ENCODE measurements around the gene SNAPC3.
"Not testable (repeated sequence)": the region's sequence is repeated elsewhere in the genome, so short reads cannot be mapped to it uniquely, and the experiment has no call there.

The SNAPC3 gene

DNA sequence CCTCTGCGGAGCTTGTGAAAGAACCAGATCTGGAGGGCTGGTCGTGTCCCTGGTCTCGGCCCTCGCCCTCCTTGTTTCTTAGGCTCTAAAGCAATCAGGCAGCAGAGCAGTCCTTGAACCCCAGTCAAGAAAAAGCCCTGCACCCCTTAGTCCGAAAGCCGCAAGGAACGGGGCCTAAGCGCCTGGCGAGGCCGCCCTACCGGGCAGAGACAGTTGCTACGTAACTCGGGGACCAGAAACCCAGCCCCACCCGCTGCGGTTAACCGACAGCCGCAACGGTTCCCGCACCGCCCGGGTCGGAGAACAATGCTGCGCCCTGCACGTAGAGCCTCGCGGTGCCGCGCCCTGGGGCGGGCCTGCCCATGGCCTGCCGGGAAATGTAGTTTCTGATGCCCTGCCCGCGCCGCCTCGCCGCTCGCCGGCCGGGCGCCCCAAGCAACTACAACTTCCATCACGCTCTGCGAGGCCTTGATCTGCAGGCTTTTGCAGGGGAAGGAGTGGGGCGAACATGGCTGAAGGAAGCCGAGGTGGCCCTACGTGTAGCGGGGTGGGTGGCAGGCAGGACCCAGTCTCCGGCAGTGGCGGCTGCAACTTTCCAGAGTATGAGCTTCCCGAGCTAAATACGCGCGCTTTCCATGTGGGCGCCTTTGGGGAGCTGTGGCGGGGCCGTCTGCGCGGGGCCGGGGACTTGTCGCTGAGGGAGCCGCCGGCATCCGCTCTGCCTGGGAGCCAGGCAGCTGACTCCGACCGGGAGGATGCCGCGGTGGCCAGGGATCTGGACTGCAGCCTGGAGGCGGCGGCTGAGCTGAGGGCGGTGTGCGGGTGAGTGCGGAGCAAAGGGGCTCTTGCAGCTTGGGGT is at the start of gene SNAPC3:
Gene SNAPC3 (plus strand): TSS at position 505 of the 859 bp plus-strand sequence. CDS start 4 bp downstream, at position 509.
- peak; percentile 85 to 88 (median 85) for DNase-seq (ENCODE audit: low read depth in 3 of 3)

DNA sequence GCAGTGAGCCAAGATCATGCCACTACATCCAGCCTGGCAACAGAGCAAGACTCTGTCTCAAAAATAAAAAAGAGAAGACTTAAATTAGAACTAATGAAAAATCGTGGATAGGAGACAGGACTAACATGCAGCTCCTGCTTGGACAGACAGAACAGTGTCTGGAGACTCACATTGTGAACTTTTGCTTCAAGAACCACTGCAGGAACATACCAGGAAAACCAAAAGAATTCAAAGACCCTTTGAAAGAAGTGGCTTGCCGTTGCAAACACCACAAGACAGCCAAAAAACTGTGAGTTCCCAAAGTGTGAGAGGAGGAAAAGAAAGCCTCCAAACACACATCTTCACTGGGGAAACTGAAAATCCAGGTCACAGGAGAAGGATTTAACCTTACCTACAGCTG is 48.8 kb upstream of the SNAPC3 start:
- DNase-seq (ENCODE audit: low read depth in 3 of 3) = no peak

DNA sequence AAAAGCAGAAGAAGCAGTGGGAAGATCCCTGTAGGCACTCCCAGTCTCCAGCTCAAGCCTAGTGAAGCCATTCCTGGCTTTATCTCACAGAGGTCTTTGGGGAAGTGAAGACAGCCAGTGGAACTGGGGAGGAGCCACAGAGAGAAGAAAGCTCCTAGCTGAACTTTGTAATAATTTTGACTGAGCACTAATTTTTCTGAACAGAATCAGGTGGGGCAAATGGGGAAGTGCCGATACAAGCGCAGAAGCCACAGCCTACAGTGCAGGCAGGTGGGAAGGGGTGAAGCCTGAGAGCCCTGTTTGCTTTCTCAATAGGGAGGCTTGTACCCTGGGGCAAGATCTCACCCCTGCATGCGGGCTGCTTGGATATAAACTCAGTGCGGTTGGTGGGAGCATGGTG is 48.4 kb upstream of the SNAPC3 start:
- DNase-seq (ENCODE audit: low read depth in 3 of 3) = no peak

DNA sequence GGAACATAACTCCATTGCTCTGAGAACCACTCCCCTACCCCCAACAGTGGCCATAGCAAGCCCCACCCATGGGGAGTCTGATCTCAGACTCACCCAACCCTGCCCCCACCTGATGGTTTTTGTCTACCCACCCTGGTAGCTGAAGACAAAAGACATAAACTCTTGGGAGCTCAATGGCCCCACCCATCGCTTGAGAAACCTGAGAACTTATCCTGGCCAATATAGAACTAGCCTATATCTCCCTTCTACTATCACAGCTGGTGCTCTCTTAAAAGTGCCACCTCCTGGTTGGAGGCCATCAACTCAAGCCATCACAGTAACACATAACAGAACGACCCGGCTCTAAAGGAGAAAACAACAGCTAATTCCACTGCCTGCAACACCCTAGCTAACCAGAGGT is 47.9 kb upstream of the SNAPC3 start:
- DNase-seq (ENCODE audit: low read depth in 3 of 3) = no peak

DNA sequence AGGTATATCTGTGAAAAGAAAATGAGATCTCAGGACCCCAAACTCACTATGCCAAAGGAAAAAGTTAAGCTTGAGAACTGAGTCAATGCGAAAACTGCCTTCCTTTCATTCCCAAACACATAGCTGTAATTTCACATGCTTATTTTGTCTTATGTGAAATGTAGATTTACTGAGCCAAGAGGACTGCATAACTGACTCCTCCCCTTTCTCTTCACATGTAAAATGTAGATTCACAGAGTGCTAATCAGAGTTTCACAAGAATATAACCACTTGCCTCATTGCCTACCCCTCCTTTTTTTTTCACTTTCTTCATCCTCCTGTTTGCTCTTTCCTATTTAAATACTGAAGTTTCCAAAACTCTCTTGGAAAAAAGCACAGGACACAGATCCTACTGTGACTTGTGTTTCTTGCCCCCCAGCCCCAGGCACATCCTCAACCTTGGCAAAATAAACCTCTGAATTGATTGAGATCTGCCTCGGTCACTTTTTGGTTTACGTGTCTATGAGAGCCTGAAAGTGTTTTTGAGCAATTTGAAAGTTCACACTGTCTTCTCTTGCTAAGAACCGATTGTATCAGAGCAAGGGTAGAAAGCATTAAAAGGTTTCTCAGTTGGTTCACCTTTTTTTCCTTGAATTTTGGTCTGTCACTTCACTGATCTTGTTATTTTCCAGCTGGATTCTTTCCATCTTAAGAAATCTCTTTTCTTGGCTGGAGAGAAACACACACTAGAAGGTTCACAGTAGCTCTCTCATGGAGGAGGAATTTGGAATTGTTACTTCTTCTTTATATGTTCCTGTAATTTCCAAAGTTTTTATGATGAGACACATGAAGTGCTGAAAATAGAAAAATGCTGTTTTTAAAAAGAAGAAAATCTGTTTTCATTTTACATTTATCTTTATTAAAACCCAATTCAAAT is 44.8 kb upstream of the SNAPC3 start:
- no peak for DNase-seq (ENCODE audit: low read depth in 3 of 3)

DNA sequence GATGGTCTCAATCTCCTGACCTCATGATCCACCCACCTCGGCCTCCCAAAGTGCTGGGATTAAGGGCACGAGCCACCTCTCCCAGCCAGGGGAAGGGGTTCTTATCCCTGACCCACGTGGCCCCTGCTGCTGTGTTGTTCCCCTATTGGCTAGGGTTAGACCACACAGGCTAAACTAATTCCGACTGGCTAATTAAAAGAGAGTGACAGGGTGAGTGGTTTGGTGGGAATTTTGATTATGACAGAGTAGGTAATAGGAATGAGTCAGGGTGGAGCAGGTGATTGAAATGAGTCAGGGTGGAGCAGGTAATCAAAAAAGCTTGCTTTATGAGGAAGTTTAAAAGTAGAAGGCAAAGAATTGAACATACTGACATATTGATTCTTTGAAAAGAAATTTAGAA is 43.4 kb upstream of the SNAPC3 start:
- not testable (repeated sequence) for DNase-seq (ENCODE audit: low read depth in 3 of 3)

DNA sequence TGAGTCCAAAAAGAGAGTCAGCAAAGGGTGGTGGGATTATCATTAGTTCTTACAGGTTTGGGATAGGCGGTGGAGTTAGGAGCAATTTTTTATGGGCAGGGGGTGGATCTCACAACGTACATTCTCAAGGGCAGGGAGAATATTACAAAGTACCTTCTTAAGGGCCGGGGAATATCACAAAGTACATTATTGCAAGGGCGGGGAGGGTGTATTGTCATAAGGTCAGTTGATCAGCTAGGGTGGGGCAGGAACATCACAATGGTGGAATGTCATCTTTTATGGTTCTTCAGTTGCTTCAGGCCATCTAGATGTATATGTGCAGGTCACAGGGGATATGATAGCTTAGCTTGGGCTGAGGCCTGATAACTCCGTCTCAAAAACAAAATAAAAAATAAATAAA is 42.8 kb upstream of the SNAPC3 start:
- not testable (repeated sequence) for DNase-seq (ENCODE audit: low read depth in 3 of 3)

DNA sequence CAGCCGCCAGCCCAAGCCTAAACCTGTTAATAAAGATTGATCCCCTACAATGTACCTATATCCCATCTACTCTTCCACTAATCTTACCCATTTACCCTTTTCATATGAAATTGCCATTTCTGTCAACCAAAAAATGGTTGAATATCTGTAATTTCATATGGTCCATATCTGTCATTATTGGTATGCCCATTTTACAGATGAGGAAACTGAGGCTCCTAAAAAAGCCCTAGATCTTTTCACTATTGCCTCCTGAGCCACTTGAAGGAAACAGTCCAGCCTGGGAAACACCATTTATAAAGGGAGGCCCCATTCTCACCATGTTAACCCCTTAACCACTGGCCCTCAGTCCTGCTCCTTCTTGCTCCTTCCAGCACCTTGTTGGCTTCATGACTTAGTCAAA is 41.2 kb upstream of the SNAPC3 start:
- no peak for DNase-seq (ENCODE audit: low read depth in 3 of 3)

DNA sequence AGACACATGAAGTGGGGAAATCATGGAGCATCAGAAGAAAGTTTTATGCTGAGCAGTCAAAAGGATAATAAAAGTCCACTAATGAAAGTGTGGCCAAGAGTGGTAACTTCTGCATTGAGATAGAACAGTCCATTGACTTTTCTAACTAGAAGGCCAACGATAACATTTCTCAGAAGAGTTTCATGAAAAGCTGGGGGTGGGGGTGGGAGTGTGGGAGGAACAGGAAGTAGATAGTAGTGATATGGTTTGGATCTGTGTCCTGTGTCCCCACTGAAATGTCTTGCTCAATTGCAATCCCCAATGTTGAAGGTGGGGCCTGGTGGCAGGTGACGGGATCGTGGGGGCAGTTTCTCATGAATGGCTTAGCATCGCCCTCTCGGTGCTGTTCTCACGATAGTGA is 36.2 kb upstream of the SNAPC3 start:
- no peak for DNase-seq (ENCODE audit: low read depth in 3 of 3)

DNA sequence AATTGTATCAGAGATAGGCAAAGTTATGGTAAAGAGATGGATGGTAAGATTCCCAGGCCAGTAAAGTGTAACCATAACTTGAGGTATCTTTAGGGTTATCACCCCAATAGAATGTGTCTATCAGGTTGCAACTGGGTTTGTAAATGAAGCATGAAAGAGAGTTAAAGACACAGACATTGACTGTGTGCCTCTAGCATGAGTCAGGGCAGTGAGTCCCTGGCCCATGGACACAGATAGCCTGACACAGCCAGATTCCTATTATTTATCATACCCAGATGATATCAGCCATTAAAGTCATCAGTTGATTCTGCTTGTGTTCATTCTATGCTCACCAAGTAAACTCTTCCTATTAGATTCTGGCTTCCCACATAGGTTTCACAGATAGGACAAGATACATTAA is 33.5 kb upstream of the SNAPC3 start:
- DNase-seq (ENCODE audit: low read depth in 3 of 3) = no peak

DNA sequence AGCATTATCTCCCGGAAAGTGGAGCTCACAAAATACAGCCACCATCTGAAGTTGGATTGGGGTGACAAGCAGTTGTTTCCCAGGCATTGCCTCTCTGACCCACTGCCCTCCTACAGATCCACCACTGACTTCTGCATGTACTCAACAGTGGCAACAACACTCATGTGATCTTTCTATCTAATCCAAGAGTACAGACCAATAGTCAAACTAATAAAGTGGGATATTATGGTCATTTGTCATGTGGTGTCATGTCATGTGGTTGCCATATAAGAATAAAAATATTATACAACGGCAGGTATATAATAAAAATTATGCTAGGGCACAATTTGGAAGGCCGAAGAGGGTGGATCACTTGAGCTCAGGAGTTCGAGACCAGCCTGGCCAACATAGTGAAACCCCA is 33.0 kb upstream of the SNAPC3 start:
- DNase-seq (ENCODE audit: low read depth in 3 of 3) = no peak

DNA sequence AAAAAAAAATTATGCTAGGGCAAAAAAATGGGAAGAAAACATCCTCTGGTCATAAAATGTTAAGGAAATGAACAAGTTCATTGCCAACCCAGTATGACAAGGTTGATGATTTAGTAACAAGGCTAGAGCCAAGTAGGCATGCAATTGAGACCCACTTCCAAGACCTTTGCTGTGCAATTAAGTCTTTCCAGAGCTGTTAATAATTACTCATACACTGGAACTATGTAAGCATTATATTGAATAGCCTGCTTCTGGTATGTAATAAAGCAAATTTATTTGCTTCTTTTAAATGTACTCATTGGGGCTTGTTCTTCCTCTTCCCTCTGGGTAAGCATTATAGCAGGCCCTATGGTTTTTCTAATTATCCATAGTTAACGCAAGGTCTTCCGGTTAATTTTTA is 32.5 kb upstream of the SNAPC3 start:
- DNase-seq (ENCODE audit: low read depth in 3 of 3) = no peak

DNA sequence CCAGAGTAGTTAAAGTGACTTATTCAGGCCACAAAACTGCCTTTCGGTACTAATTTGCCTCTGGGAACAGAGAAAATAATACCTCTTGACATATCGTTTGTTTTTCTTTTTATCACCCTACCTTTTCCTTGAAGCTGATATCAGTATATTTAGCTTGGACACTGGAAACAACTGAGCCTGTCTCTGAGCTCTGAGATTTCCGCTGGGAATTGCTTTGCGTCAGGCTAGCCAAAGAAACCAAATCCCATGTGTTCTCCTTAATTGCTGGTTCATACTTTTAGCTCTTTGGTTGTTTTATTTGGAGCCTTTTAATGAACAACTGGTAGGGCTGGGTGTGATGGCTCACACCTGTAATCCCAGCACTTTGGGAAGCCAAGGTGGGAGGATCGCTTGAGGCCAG is 30.3 kb upstream of the SNAPC3 start:
- no peak for DNase-seq (ENCODE audit: low read depth in 3 of 3)

DNA sequence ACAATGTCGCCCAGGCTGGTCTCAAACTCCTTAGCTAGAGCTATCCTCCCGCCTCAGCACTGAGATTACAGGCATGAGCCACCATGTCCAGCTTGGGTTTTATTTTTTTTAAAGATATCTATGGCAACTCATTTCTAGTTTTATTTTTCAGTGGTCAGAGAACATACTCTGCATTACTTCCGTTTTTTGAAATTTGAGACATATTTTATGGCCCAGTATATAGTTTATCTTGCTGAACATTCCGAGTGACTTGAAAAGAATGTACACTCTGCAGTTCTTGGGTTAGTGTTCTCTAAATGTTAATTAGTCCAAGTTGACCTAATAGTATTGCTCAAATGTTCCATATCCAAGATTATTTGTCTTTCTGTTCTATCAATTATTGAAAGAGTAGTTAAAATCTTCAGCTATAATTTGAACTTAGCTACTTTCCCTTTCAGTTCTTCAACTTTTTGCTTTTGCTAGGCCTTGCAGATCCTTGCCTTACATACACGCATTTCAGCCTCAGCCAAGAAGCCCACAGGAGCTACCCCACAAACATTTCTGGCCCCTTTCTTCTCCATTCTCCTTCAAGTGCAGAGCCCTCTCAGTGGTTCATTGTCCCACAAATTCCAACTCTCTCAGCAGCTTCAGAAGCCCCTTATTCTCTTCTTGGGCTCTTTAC is 22.3 kb upstream of the SNAPC3 start:
- no peak for DNase-seq (ENCODE audit: low read depth in 3 of 3)

DNA sequence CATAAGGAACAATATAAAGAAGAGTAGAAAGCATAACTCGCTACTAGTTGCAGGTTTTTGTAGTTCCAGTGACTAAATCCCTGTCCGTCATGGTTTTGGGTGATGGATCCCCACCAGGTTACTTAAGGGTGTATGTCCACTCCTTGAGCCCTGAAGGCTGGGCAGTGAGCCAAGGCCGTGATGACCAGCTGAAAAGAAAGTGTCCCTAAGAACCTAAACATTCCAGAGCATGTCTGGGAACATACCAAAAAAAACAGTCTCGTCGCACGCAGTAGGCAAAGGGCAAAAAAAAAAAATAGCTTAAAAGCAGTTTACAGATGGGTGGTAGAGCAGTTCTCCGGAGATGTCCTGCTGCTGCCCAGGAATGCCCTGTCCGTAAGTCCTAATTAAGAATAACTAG is 21.4 kb upstream of the SNAPC3 start:
- DNase-seq (ENCODE audit: low read depth in 3 of 3) = no peak

DNA sequence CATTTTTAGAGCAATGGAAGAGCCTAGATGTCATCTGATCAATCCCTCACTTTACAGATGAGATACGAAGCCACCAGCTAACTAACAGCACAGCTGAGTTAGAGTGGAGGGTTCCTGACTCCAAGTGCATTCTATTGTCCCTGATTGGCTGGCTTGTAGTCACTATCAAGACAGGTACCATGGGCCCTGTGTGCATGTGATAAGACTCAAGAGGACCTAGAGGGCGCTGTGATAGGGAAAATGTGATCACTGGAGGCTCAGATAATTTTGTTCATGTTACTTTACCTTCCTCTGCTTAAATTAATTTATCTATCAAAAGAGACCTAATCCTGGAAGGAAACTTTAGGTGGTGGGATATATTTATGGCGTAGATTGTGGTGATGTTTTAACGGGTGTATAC is 19.5 kb upstream of the SNAPC3 start:
- no peak for DNase-seq (ENCODE audit: low read depth in 3 of 3)

DNA sequence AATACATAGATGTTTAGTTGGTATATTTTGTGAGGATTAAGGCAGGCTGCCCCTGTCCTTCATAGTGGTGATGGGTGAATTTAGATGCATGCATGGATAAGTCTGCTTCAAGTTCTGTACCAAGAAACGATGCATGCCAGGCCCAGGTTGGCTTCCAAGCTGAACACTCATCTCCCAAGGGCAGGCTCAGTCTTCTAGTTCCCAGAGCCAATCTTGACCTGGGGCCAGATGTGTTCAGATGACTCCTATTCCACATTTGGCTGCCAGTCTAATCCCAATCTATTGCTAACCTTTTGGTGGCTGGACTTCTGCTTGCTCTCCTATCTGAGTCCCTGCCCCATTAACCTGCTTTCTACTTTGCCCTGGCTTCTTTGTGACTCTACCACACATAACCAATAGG is 18.5 kb upstream of the SNAPC3 start:
- no peak for DNase-seq (ENCODE audit: low read depth in 3 of 3)

DNA sequence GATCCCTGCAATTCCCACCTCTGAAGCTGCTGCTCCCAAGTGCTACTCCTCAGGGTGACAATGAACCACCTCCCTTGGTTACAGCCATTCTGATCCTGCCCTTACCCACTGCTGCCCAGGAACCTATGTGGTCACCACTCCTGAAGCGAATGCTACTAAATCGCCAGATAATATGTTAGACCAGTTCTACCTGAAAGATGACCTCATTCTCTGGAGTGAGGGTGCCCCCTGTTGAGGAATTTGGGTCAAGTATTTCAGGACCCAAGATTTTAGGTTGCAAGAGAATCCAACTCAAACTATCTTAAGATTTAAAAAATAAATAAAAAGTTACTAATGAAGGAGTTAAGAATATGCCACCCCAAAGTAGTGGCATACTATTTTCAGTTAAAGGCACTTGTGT is 5.8 kb upstream of the SNAPC3 start:
- DNase-seq (ENCODE audit: low read depth in 3 of 3) = peak in 1 of 3 donors; percentile 24

DNA sequence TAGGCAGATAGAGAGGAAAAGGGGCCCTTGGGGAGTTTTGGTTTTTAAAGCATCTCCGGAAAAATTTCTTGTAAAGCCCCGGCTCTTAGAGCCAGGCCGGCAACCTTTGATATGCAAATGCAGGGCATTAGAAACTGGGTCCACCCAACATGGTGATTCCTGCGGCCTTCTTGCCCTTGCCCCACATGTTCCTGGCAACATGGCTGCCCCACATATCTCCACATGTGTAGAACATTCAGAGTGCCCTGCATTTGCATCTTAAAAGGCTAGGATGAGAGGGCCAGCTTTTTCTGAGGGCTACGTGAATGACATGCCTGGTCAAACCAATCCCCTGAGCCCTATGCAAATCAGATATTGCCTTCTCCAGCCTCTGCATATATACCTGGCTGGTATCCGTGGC is 5.0 kb upstream of the SNAPC3 start:
- DNase-seq (ENCODE audit: low read depth in 3 of 3) = no peak

DNA sequence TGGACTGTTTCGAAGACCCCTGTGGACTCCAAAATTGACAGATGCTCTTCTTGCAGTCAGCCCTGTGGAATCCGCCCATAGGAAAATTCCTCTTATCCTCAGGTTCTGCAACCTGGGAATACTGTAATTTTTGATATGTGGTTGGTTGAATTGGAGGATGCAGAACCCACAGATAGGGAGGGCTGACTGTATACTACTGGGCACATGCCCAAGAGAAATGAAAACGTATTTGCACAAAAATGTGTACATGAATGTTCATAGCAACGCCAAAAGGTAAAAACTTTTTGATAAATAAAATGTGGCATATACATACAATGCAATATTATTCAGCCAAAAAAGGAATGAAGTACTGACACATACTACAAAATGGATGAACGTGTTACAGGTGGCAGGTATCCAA is 1.9 kb upstream of the SNAPC3 start:
- DNase-seq (ENCODE audit: low read depth in 3 of 3) = no peak

DNA sequence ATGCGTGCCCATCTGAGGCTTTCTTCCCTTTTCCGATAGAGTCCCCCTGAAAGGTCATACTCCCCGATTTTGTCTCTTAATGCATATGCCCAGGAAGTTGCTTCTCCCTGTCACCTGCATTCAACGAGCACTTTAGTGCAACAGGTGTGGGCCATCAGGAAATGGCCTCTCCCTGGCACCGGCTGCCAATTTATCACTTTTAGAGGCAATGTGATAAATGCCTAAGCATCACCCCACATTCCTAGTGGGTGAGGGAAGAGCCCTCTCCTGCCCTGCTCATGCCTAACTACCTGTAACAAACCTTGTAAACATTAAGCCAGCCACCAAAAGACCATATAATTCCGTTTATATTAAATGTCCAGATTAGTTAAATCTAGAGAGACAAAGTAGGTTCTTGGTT is 1.1 kb upstream of the SNAPC3 start:
- no peak for DNase-seq (ENCODE audit: low read depth in 3 of 3)

DNA sequence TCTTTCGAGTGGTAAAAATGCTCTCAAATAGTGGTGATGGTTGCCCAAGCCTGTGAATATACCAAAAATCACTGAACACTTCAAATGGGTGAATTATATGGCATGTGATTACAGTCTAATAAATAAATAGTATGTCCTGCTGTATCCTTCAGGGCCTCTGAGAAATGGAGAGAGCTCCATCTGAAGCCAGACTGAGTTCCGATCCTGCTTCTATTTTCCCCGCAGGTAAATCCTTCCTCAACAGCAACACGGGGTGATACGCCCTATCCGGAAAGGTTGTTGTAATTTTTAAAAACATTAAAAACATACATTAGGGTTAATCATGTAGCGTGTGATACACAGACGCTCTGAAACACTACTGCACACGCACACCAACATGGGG is 695 bp upstream of the SNAPC3 start:
- no peak for DNase-seq (ENCODE audit: low read depth in 3 of 3)
